Hematopoietic multipotent progenitor cell treated with erythropoietin and hydrocortisone succinate and interleukin-3 and kit ligand, for 6 days (in vitro differentiated cells): ENCODE measurements around the gene GLUL.
"Not testable (repeated sequence)": the region's sequence is repeated elsewhere in the genome, so short reads cannot be mapped to it uniquely, and the experiment has no call there.

ENCODE experiments used
- DNase-seq: peaks from one replicate; pipeline ENCODE4 v3.0.0-alpha.2; 2015

Gene GLUL

GRCh38 chr1:182394055-182394775, 2.6 kb upstream of the GLUL start:
- peak; percentile 62 for DNase-seq

DNA sequence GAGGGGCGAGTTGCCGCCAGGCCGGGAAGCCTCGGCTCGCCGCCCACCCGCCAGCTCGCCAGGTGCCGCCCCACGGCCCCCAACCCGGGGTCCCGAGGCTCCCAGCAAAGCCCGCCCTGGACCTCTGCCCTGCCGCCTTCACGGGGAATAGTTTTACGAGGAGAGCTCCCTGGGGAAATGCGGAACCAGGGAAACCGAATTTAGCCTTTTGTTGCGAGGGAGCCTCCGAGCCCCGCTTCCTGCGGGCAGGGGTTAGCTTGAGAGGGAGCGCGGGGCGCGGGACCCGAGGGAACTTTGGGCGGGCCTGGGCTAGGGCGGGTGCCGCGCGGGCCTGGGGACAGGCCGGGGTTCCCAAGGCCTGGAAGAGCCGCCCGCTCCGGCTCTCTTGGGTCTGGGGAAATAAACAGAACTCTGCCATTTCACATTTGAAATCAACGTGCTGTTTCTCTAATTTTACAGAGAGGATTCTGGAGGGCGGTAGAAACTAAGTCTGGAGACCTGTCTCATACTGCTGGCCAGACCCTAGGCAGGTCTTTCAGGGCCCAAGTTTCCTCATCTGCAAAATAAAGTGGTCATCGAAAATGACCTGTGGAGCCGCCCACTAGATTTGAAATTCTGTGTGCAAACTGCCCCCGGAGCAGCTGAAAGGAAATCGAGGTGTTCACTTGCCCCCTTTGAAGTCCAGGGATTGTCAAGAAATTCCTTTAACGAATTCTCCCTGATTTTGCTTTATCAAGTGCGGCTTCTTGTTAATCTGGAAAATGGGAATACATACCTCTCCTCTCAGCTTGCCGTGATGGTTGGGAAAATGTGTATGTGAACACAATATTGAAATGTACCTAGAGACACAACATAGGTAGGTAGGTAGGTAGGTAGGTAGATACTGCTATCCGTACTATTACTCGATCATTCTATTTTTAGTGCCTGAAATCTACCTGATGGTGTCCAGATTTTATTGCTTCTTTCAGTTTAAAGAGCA, 749 bp upstream of the GLUL start:
- DNase-seq, result peak; percentile 63

DNA sequence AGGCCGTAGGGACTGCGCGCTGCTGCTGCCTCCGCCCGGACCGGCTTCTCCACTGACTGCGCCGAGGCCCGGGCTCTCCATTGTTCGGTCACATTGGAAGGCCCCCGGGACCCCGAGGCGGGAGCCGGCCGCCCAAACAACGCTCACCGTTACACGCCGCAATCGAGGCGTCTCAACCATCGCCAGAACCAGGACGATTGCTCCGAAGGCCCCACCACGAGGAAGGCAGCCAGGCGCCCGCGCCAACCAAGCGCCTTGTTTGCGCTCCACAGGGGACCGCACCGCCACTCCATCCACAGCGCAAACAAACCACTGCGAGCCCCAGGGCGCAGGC, 595 bp downstream of the GLUL start:
- DNase-seq, result no peak

DNA sequence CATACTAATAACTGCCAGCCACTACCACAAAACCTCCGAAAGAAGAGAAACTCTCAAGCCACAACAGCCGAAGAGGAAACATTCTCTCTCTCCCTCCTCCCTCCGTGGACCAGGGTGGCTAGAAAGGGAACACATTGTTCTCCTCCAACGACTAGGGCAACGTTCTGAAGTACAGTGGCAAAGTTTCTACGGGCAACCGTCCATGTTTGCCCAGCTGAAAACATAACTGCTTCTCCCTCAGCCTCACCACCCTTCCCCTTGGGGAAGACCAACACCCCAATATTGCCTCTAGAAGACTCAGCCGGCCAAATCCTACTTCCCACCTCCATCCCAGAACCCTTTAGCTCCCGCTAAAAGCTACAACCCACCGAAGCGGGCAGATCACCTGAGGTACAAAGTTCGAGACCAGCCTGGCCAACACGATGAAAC, 2.0 kb downstream of the GLUL start:
- peak; percentile 60 for DNase-seq

DNA sequence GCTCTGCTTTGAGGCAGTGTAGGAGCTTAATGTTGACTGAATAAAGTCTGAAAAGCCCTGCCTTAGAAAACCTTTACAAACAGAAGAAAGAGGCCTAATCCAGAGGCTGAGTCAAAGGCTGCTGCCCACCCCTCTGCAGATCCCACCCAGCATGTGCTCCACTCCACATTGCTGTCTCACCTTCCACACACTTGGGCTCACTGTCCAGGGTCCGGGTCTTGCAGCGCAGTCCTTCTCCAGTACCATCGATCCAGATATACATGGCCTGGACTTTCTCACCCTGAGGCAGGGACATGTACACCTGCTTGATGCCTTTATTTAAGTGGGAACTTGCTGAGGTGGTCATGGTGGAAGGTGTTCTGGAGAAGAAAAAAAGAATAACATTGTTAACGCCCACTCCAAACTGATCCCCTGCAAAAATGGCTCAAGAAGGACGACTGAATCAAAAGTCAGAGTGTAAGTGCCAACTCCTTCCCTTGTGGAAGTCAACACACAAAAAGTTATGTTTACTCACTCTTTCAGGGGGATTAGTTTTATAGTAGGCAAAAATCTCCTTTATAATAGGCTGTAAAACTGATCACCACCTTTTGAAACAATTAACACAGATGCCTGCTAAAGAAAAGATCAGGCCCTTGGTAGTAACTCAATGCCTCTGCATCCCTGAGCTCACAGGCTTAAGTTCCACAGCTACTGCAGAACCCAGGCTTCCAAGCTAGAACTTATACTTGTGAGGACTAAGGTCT, 3.0 kb downstream of the GLUL start:
- peak; percentile 29 for DNase-seq

DNA sequence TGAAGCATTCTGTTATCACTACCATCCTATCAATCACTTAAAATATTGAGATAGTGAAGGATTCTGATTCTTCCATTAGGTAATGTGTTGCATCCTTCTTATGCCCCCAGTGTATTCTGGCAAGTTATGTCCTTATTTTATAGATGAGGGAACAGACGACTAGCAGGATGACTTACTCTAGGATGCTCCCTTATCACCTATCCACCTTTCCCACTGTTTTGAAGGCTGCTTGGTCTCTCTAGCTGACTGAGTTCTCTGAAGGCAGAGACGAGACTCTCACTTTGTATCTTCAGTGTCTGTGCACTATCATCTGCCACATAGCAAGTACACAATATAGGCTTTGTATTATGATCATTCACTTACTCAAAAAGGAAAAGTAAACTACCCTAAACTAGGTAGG, 4.0 kb downstream of the GLUL start:
- DNase-seq, result no peak

DNA sequence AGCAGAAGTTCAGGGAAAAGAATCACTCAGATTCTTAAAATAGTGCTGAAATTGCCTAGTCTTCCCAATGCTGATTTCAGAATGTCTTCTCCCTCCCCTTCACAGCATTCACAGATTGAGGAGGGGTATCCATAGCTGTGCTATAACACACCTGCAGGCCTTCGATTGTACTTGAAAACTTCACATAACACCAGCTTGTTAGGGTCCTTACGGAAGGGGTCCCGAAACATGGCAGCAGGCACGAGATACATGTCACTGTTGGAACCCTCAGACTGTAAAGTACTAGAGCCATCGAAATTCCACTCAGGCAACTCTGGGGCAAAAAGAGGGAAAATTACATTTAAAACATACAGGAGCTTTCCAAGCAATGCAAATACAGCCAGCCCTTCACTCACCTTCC, 4.6 kb downstream of the GLUL start:
- no peak for DNase-seq

DNA sequence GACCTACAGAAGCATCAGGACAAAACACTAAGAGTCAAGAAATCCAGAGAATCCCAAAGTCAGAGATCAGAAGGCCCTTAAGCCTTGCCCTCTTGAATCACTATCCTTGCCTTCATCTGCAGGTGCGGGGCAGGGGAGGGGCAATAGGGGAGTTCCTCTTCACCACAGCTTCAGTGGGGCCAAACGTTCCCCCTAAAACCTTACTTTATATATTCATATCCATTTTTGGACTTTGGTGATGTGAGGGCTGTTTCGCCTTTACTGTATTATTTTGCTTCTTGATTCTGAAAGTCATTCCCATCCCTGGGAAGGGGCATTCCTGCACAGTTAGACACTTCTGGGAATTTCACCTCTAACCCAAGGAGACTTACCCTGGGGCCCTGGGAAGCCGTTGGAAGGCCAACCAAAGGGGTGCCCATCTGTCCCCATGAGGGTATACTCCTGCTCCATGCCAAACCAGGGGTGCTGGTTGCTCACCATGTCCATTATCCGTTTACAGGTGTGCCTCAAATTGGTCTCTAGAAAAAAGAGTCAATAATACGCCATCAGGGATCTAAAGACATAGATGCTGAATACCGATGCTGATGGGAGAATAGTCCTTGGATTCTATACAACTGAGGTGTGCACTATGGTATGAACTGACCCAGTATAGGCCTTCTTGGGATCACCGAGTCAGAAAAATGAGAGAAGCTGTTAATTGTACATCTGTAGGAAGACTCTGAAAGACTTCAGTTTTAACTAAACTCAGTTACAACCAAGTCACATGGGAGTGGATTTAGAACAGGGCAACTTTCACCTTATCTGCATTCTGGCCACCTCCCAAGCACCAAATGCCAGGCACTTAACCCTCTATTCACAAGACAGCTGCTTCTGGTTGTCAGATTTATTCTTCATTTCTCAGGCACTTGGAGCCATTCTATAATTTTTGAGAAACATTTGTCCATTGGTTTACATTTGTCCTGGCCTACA, 5.4 kb downstream of the GLUL start:
- DNase-seq, result peak; percentile 54

GRCh38 chr1:182384387-182384960, 7.1 kb downstream of the GLUL start:
- no peak for DNase-seq

GRCh38 chr1:182383934-182384333, 7.7 kb downstream of the GLUL start:
- no peak for DNase-seq

GRCh38 chr1:182383037-182383661, 8.4 kb downstream of the GLUL start:
- DNase-seq, result no peak

GRCh38 chr1:182381962-182382819, 9.4 kb downstream of the GLUL start:
- no peak for DNase-seq

- no peak for DNase-seq
Observed at GRCh38 chr1:182380199-182380598, 11.4 kb downstream of the GLUL start.

DNA sequence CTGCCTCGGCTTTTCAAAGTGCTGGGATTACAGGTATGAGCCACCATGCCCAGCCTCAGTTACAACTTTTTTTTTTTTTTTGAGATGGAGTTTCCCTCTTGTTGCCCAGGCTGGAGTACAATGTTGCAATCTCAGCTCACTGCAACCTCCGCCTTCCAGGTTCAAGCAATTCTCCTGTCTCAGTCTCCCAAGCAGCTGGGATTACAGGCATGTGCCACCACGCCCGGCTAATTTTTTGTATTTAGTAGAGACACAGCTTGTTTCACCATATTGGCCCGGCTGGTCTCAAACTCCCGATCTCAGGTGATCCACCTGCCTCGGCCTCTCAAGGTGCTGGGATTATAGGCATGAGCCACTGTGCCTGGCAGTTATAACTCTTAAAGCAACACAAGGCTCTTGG, 11.8 kb downstream of the GLUL start:
- DNase-seq, result not testable (repeated sequence)

DNA sequence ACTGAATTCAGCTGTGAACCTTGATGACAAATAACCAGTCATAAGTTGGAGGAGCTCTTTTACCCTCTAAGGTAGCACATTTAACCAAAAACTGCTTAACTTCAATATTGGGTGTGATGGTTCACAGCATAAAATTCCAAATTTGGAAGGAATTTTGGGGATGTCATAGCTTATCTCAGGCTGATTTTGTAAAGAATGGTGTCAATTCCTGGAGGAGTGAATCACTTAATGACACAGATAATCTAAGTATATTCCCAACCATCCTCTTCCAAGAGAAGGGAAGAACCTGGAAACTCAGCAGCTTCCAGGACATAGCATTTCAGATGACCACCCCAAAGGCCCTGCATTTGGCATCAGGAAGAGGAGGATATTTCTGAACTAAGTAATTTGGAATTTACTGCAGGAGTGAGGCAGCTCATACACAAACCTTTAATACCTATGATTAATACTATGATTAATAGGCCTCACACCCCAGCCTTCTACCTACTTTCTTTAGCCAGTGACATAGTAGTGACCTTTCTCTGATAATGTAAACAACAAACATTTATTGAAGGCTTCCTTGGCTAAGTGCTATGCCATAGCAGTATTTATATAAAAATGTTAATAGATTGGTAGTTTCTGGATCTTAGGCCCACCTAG, 14.5 kb downstream of the GLUL start:
- no peak for DNase-seq

DNA sequence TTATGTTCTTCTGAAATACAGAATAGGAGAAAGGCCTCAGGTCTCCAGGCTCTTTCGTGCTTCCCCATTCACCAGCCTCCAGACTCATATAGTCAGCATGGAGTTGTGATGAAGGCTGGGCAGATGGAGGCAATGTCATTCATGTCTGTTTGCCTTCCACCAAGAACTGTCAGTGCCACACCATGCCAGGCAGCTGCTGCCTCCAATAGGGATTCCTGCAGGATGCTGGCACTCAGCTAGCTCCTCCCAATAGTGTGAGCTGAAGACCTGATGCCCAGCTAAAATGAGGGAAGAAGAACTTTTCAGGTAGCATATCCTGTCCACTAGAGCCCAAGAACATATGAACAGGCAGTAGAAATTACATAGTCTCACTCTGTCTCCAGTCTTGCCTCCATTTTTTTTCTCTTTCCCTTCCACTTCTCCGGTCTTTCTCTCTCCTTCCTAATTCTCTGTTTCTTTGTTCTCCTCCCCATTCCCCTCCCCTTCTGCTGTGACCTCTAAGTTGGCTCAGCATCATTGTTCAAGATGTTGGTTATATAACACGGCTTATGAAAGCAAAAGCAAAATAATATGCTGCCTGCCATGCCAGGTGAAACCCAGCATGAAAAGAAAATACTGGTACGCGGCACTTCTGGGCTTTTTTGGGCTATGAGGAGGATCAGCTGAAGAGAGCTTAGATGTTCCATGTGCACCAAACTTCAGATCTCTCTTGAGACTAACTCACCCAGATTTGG, 17.3 kb downstream of the GLUL start:
- no peak for DNase-seq

GRCh38 chr1:182370532-182370931, 21.1 kb downstream of the GLUL start:
- DNase-seq, result no peak

GRCh38 chr1:182368903-182369302, 22.7 kb downstream of the GLUL start:
- DNase-seq, result no peak

DNA sequence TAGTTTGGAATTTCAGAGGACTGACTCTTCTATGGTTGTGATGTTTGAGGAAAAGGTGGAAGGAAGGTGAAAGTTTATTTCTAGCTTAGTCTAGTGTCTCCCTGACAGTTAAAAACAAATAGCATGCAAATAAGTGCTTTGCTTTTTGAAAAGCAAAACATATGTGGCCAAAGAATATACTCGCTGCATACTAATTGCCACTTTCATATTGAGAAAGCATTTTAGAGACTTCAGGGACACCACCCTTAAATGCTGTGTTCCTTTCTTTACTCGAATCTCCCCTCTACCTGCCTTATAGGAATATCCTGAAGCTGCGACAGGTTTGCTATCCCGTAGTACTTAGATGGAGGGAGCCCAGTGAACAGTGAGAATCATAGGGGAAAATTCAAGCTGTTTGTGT, 23.2 kb downstream of the GLUL start:
- DNase-seq, result no peak
